ENCODE data around the gene IL2RA. TPM values are rescaled to one million over a fixed set of nuclear protein-coding genes. Genes with fewer than 3 reads are reported as not detected.

The IL2RA gene
- total and polyA plus RNA-seq, 9 of the 15 experiments (the other 6 are each of a cell fraction or from before 2014, with no cell fraction given), result 0.95 TPM; not detected in 8

- DNase-seq (ENCODE audit: extremely low read depth in 1 of 4, low spot score in 3 of 4) (no peak), FAIRE-seq (peak; percentile 26), ATAC-seq (no peak)
- Histone ChIP-seq H3K9me1 (ENCODE audit: control insufficient read depth, insufficient read depth, low read length) (no peaks in the 10 kb centered on the region), H3K4me2 (ENCODE audit: insufficient read depth, low read length) (no peak overlapping the region), H4K20me1 (replicated peaks; ENCODE audit: control insufficient read depth, insufficient read depth, low read length) (no peaks in the 10 kb centered on the region), H3K36me3 (ENCODE audit: control insufficient read depth, insufficient read depth, low read length) (peaks cover 95% of the 10 kb centered on the region), H3K9ac (ENCODE audit: insufficient read depth in 1 of 2, low read depth in 2 of 2, low read length in 2 of 2) (no peak overlapping the region), H3K27ac (ENCODE audit: extremely low read depth, low read depth, low read length) (no peak overlapping the region), H3K4me3 (no peak overlapping the region), H3K79me2 (ENCODE audit: control insufficient read depth, insufficient read depth, low read length) (peaks cover 38% of the 10 kb centered on the region), H2AFZ (ENCODE audit: low read depth, low read length) (no peak overlapping the region), H3K9me3 (replicated peaks; ENCODE audit: control insufficient read depth, insufficient read depth, low read depth, low read length) (no peaks in the 10 kb centered on the region), H3K4me1 (replicated peaks in 1 of 2; ENCODE audit: control insufficient read depth in 2 of 2, insufficient read depth in 2 of 2, low read length in 2 of 2) (no peaks in the 10 kb centered on the region; a peak in 1 of 5 replicates), H3K27me3 (ENCODE audit: control insufficient read depth in 2 of 2, insufficient read depth in 2 of 2, low read length in 2 of 2) (no peaks in the 10 kb centered on the region)
- intact Hi-C loops (cut with micrococcal nuclease), result no loop called here
- BruUV-seq (replicated peaks), result no TSS peak
- ChIA-PET POLR2A (no interaction called here), CTCF (ENCODE audit: low intra/inter-chr PET ratio) (no interaction called here)
- WGBS (ENCODE audit: insufficient coverage, low coverage, missing lambda C conversion rate), result 80% methylated on average over 8 of the region's 8 CpGs
- in situ Hi-C loops (cut with MboI), result loop anchor here (25.0 kb wide), 1 partner anchor 559 kb away; no protein-coding TSS in a partner anchor
- no peak for TF ChIP-seq L3MBTL2 (IDR thresholded peaks at IDR 0.05)
- TF ChIP-seq NEUROD1 (IDR thresholded peaks at IDR 0.05; ENCODE audit: borderline replicate concordance, low read depth, low read length, partially characterized antibody), result no peak
- TF ChIP-seq ZC3H11A (IDR thresholded peaks at IDR 0.05; ENCODE audit: low read depth, low read length), result no peak
- TF ChIP-seq TAF1 (IDR thresholded peaks at IDR 0.05; ENCODE audit: control insufficient read depth, extremely low read depth, insufficient read depth, low read length, severe bottlenecking), result no peak
- TF ChIP-seq MEF2D (tag; conservative IDR thresholded peaks at IDR 0.05; ENCODE audit: low read depth), result no peak
- no peak for TF ChIP-seq TOE1 (IDR thresholded peaks at IDR 0.05; ENCODE audit: borderline replicate concordance)
- TF ChIP-seq TOE1 (CRISPR knock-in tag; IDR thresholded peaks at IDR 0.05; ENCODE audit: borderline replicate concordance, low read depth), result no peak
- no peak for TF ChIP-seq VEZF1 (CRISPR knock-in tag; IDR thresholded peaks at IDR 0.05)
- no peak for TF ChIP-seq PHF21A (IDR thresholded peaks at IDR 0.05; ENCODE audit: borderline replicate concordance, low read depth)
Measured at GRCh38 chr10:6103591-6103990, 41.4 kb upstream of the IL2RA start.
